NCI-H82 treated with DMSO at 0.1 percent for 48 hours (cell line): ENCODE results near the gene SAG.
A peak's percentile ranks its signal among the peaks of the same experiment; 100 is the strongest.

ENCODE experiments used
- DNase-seq: peaks from one replicate; lab custom pipeline; 2025; ENCODE audit not compliant: unreplicated experiment; lab: John Stamatoyannopoulos, UW

Gene SAG

GRCh38 chr2:233288663-233289062, 19.0 kb upstream of the SAG start:
- no peak for DNase-seq

DNA sequence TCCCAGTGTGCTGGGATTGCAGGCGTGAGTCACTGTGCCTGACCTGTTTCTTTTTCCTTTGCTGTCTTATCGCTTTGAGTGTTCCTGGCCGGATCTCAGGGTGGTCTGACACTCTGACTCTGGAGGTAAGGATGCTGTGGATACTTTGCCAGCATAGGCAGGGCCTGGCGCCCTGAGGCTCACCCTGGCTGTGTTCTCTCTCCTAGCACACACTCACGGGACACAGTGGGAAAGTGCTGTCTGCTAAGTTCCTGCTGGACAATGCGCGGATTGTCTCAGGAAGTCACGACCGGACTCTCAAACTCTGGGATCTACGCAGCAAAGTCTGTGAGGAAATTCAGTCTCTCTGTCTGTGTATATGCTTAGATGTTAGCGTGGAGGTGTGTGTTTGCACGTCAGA, 18.0 kb upstream of the SAG start:
- no peak for DNase-seq

- no peak for DNase-seq
These were observed 17.4 kb upstream of the SAG start for GRCh38 chr2:233290051-233290845.

- no peak for DNase-seq
These were observed 11.7 kb upstream of the SAG start for GRCh38 chr2:233295891-233296290.

DNA sequence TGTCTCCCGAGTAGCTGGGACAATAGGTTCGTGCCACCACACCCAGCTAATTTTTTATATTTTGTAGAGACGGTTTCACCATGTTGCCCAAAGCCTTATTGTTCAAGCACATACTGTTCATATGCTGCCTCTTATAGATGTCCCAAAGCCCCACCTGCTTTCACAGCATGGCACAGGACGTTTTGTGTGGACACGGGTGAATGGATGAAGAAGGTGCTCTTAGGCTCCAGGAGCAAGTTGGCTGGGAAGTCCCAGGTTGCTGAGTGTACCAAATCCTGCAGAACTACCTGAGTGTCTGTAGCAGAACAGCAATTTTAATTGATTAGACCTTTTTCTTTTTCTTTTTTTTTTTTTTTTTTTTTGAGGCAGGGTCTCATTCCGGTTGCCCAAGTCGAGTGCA, 10.5 kb upstream of the SAG start:
- DNase-seq, result no peak

GRCh38 chr2:233300401-233300800, 7.2 kb upstream of the SAG start:
- DNase-seq, result no peak

DNA sequence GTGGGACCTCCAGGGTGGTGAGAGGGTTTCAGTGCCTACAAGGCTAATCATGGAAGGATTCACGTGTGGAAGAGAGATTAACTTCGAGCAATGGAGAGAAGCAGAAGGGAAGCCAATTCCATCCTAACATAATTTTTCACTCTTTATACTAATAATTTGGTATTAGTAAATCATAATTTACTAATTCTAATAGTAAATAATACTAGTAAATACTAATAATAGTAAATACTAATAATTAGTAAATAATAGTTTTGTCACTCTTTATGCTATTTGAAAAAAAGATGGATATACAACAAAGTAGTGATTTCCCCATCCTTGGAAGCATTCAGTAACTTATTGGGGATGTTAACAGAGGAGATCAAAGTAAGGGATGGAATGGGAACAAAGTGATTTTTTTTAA, 6.4 kb upstream of the SAG start:
- DNase-seq, result no peak

- peak; percentile 73 for DNase-seq
These were observed 5.8 kb upstream of the SAG start for GRCh38 chr2:233301811-233302210.

GRCh38 chr2:233303252-233303651, 4.4 kb upstream of the SAG start:
- peak; percentile 8 for DNase-seq

DNA sequence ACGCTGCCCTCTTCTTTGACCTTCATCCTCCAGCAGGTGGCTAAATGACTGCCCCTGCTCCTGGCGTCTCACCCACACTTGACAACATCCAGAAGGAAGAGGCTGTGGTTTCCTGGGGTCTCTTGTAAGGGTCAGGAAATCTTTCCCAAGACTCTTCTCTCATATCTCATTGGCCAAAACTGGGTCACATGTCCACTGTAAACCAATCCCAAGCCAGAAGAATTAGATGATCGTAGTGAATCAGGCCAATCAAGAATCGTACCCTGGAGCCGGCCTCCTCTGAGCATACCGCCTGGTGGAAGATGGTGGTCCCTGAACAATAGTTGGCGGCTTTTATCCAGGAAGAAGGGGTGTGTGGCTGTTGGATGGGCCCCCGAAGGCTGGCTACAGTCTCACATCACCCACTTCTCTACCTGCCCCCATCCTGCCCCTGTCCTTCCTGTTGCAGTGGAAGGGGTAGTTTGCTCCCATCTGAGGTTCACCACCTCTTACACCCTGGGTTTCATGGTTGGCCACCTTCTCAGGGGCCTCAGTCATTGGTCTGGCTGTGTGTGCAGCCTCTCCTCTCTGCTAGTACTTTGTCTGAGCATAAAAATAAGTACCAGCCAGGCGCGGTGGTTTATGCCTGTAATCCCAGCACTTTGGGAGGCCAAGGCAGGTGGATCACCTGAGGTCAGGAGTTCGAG, 3.8 kb downstream of the SAG start:
- no peak for DNase-seq

GRCh38 chr2:233312874-233313273, 5.3 kb downstream of the SAG start:
- no peak for DNase-seq

- no peak for DNase-seq
These were observed 6.7 kb downstream of the SAG start for GRCh38 chr2:233314180-233314925.

DNA sequence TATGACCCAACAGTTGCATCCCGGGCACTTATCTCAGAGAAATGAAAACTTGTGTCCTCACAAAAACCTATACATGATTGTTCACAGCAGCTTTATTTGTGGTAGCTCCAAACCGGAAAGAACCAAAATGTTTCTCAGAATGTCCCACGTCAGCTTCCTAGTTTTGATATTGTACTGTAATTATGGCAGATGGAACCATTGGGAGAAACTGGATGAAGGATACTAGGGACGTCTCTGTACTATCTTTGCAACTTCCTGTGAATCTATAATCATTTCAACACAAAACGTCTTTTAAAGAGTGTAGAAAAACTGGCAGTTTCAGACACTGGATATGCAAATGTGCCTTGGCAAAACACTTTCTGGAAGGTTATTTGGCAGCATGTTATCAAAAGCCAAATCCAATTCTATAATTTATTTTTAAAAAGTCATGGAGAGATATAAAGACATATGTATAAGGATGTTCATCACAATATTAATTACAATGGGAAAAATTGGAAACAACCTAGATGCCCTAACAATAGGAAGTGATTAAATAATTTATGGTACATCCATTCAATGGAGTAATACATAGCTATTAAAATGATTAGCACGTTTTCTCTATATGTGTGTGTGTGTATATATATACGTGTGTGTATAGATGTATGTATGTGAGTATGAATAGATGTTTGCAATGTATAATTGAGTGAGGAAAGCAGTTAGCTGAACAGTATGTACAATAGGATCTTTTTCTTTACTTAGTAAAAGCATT, 9.8 kb downstream of the SAG start:
- DNase-seq, result no peak

GRCh38 chr2:233319256-233319655, 11.6 kb downstream of the SAG start:
- no peak for DNase-seq

- no peak for DNase-seq
These were observed 12.9 kb downstream of the SAG start for GRCh38 chr2:233320470-233320869.

DNA sequence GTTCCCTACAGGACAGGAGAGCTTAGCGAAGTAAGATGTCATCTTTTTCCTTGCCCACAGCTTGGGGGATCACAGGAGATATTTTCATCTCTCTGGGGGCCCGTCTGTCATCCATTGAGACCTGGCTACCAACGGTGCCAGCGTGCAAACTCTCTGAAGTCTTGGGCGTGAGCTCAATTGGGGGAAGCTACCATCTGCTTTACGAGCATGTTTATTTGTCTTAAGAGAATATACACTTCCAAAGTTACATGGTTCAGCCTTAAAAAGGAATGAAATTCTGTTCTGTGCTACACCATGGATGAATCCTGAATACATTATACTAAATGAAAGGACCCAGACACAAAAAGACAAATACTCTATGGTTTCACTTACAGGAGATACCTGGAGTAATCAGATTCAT, 13.6 kb downstream of the SAG start:
- DNase-seq, result no peak

DNA sequence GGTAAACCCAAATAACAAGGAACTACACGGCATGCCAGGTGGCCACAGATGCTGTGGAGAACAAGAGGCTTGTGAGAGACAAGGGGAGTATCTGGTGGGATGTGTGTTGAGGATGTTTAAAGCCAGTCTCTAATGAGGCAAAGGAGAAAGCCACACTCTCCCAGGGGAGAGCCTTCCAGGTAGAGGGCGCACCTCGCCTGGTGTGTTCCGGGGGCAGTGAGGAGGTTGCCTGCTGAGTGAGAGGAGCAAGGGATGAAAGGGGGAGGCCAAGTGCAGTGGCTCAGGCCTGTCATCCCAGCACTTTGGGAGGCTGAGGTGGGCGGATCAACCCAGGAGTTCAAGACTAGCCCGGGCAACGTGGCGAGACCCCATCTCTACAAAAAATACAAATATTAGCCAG, 16.2 kb downstream of the SAG start:
- no peak for DNase-seq

DNA sequence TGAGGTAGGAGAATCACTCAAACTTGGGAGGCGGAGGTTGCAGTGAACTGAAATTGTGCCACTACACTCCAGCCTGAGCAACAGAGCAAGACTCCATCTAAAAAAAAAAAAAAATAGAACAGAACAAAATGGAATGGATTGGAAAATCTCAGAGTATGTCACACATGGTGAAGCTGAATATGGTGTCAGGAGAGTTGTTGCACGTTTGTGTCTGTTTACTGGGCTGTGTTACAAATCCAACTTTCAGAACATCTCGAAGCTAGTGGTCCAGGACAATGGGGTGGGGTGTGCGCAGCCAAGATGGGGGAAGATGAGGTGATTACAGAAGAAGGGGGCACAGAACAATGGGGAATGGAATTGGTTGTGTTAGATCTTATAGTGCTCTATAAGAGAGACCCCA, 17.6 kb downstream of the SAG start:
- DNase-seq, result no peak

GRCh38 chr2:233325814-233326213, 18.2 kb downstream of the SAG start:
- no peak for DNase-seq

GRCh38 chr2:233326500-233326899, 18.9 kb downstream of the SAG start:
- DNase-seq, result no peak

- no peak for DNase-seq
These were observed 21.3 kb downstream of the SAG start for GRCh38 chr2:233328922-233329321.
